HG02571 (cell line): ENCODE results near the gene LYAR.

Experiments
- ATAC-seq: cut with Tn5 transposase; IDR thresholded peaks from one replicate; pipeline ENCODE4 v1.9.1; 2021; ENCODE audit warnings: mild to moderate bottlenecking, moderate library complexity; ENCODE audit not compliant: unreplicated experiment

LYAR gene

GRCh38 chr4:4225915-4226605, 63.9 kb downstream of the LYAR start:
- no peak for ATAC-seq
